Stimulated activated naive CD8-positive, alpha-beta T cell treated with anti-CD3 and anti-CD28 coated beads, Interleukin-15, amount 100 ng/mL, for 72 hours (primary cell): ENCODE results near the gene PCGF2.

Source experiments
- ATAC-seq: fragments of 150-1000 bp; cut with Tn5 transposase; 2 replicates; pipeline ENCODE4 v1.10.0; 2021; ENCODE audit warnings: mild to moderate bottlenecking, moderate library complexity
- DNase-seq, 2 donors: peaks; one replicate each; pipeline ENCODE4 v3.0.0; 2021 to 2022
- H3K27ac Mint-ChIP-seq, 2 donors: one replicate each; pipeline ENCODE4 v1.8.0; 2022; ENCODE audit warnings: mild to moderate bottlenecking in 2 of 2, mixed read lengths in 2 of 2, moderate library complexity in 2 of 2
- H3K27me3 Mint-ChIP-seq: one replicate; pipeline ENCODE4 v1.8.0; 2022; ENCODE audit warnings: mixed read lengths
- H3K4me1 Mint-ChIP-seq: one replicate; pipeline ENCODE4 v1.8.0; 2022; ENCODE audit warnings: mild to moderate bottlenecking, mixed read lengths
- H3K4me3 Mint-ChIP-seq, 2 donors: one replicate each; pipeline ENCODE4 v1.8.0; 2022; ENCODE audit warnings: mild to moderate bottlenecking in 2 of 2, mixed read lengths in 2 of 2, moderate library complexity in 1 of 2
- H3K9me3 Mint-ChIP-seq, 2 donors: one replicate each; pipeline ENCODE4 v1.8.0; 2022; ENCODE audit warnings: mixed read lengths in 2 of 2

PCGF2 gene

GRCh38 chr17:38766341-38766740 lies 18.2 kb upstream of the PCGF2 start:
- no peaks in the 10 kb centered on the region for H3K27me3 Mint-ChIP-seq
- no peak for DNase-seq
- H3K4me1 Mint-ChIP-seq = peaks cover 18% of the 10 kb centered on the region
- H3K9me3 Mint-ChIP-seq = no peaks in the 10 kb centered on the region
- no peak overlapping the region for H3K4me3 Mint-ChIP-seq
- H3K27ac Mint-ChIP-seq = peak overlapping the region; percentile 58 to 75
- no peak for ATAC-seq

- H3K4me3 Mint-ChIP-seq = no peak overlapping the region
- H3K4me1 Mint-ChIP-seq = peaks cover 21% of the 10 kb centered on the region
- ATAC-seq (no peak), DNase-seq (no peak)
- peak overlapping the region; percentile 73 to 75 for H3K27ac Mint-ChIP-seq
- no peaks in the 10 kb centered on the region for H3K27me3 Mint-ChIP-seq
- H3K9me3 Mint-ChIP-seq = no peaks in the 10 kb centered on the region
These were observed 14.1 kb upstream of the PCGF2 start for GRCh38 chr17:38762231-38762630.

GRCh38 chr17:38761612-38762011 lies 13.5 kb upstream of the PCGF2 start:
- peaks cover 20% of the 10 kb centered on the region for H3K4me1 Mint-ChIP-seq
- peak overlapping the region; percentile 66 to 75 for H3K27ac Mint-ChIP-seq
- DNase-seq (peak; percentile 29 to 52), ATAC-seq (peak; percentile 77)
- no peak overlapping the region for H3K4me3 Mint-ChIP-seq
- H3K9me3 Mint-ChIP-seq = no peaks in the 10 kb centered on the region
- H3K27me3 Mint-ChIP-seq = no peaks in the 10 kb centered on the region

GRCh38 chr17:38753071-38753506 lies 5.0 kb upstream of the PCGF2 start:
- peaks cover 31% of the 10 kb centered on the region for H3K27me3 Mint-ChIP-seq
- peak overlapping the region; percentile 90 to 94 for H3K4me3 Mint-ChIP-seq
- ATAC-seq (no peak), DNase-seq (no peak)
- H3K4me1 Mint-ChIP-seq = peaks cover 45% of the 10 kb centered on the region
- no peaks in the 10 kb centered on the region for H3K9me3 Mint-ChIP-seq
- H3K27ac Mint-ChIP-seq = peak overlapping the region; percentile 98 to 99

- Mint-ChIP-seq H3K4me1 (peaks cover 51% of the 10 kb centered on the region), H3K27me3 (peaks cover 37% of the 10 kb centered on the region), H3K4me3 (peak within 1 kb of the TSS; percentile 90 to 94), H3K9me3 (no peaks in the 10 kb centered on the region), H3K27ac (peak within 1 kb of the TSS; percentile 98 to 99)
- ATAC-seq (peak; percentile 91), DNase-seq (peak; percentile 97 to 99)
These were observed 4.4 kb upstream of the PCGF2 start, which contains the start of gene PSMB3 for GRCh38 chr17:38752308-38753070. TSS of gene PSMB3 (plus strand) at chr17:38752741. CDS start at chr17:38752827, 86 bp downstream.

GRCh38 chr17:38751808-38752307 lies 3.7 kb upstream of the PCGF2 start:
- H3K4me3 Mint-ChIP-seq = peak overlapping the region; percentile 90 to 94
- DNase-seq = peak; percentile 87 to 92
- no peaks in the 10 kb centered on the region for H3K9me3 Mint-ChIP-seq
- H3K27me3 Mint-ChIP-seq = peaks cover 43% of the 10 kb centered on the region
- H3K4me1 Mint-ChIP-seq = peaks cover 55% of the 10 kb centered on the region
- ATAC-seq = peak; percentile 53
- peak overlapping the region; percentile 98 to 99 for H3K27ac Mint-ChIP-seq

- ATAC-seq (no peak), DNase-seq (peak in 1 of 2 donors; percentile 16)
- H3K4me3 Mint-ChIP-seq = peak overlapping the region; percentile 90 to 94
- H3K27me3 Mint-ChIP-seq = peaks cover 49% of the 10 kb centered on the region
- H3K4me1 Mint-ChIP-seq = peaks cover 61% of the 10 kb centered on the region
- peak overlapping the region; percentile 98 to 99 for H3K27ac Mint-ChIP-seq
- H3K9me3 Mint-ChIP-seq = no peaks in the 10 kb centered on the region
These were observed 3.1 kb upstream of the PCGF2 start for GRCh38 chr17:38751144-38751807.

GRCh38 chr17:38750312-38751121 lies 2.4 kb upstream of the PCGF2 start:
- Mint-ChIP-seq H3K27me3 (peaks cover 56% of the 10 kb centered on the region), H3K27ac (peak overlapping the region in 1 of 2 donors; percentile 12), H3K9me3 (no peaks in the 10 kb centered on the region), H3K4me3 (peak overlapping the region; percentile 90 to 94), H3K4me1 (peaks cover 67% of the 10 kb centered on the region)
- DNase-seq = peak in 1 of 2 donors; percentile 28
- ATAC-seq = no peak

- ATAC-seq (no peak), DNase-seq (no peak)
- Mint-ChIP-seq H3K4me1 (peaks cover 67% of the 10 kb centered on the region), H3K9me3 (no peaks in the 10 kb centered on the region), H3K27ac (no peak overlapping the region), H3K4me3 (peak overlapping the region; percentile 90 to 94), H3K27me3 (peaks cover 62% of the 10 kb centered on the region)
These were observed 1.8 kb upstream of the PCGF2 start for GRCh38 chr17:38750044-38750311.

- Mint-ChIP-seq H3K27me3 (peaks cover 67% of the 10 kb centered on the region), H3K4me1 (peaks cover 62% of the 10 kb centered on the region), H3K9me3 (no peaks in the 10 kb centered on the region), H3K4me3 (peak overlapping the region; percentile 90 to 94), H3K27ac (no peak overlapping the region)
- ATAC-seq (no peak), DNase-seq (no peak)
These were observed 1.3 kb upstream of the PCGF2 start for GRCh38 chr17:38749223-38750043.

- Mint-ChIP-seq H3K27me3 (peaks cover 73% of the 10 kb centered on the region), H3K4me1 (peaks cover 58% of the 10 kb centered on the region), H3K4me3 (peak overlapping the region; percentile 90 to 94), H3K27ac (no peak overlapping the region), H3K9me3 (no peaks in the 10 kb centered on the region)
- no peak for DNase-seq
- no peak for ATAC-seq
These were observed 721 bp upstream of the PCGF2 start for GRCh38 chr17:38748892-38749222.

- no peak for ATAC-seq
- Mint-ChIP-seq H3K27ac (no peak overlapping the region), H3K4me1 (peaks cover 51% of the 10 kb centered on the region), H3K27me3 (peaks cover 80% of the 10 kb centered on the region), H3K9me3 (no peaks in the 10 kb centered on the region), H3K4me3 (peak overlapping the region; percentile 85)
- no peak for DNase-seq
These were observed 530 bp downstream of the PCGF2 start for GRCh38 chr17:38747463-38748148.

GRCh38 chr17:38746849-38747462 lies 1.2 kb downstream of the PCGF2 start:
- Mint-ChIP-seq H3K4me1 (peaks cover 50% of the 10 kb centered on the region), H3K27me3 (peaks cover 87% of the 10 kb centered on the region), H3K27ac (no peak overlapping the region), H3K9me3 (no peaks in the 10 kb centered on the region), H3K4me3 (peak overlapping the region; percentile 45 to 70)
- ATAC-seq (no peak), DNase-seq (no peak)
